Tibial nerve (tissue), 3 donors: ENCODE data around the gene COBL.

Experiments used
- POLR2A ChIP-seq, 2 donors: fragments of 450-650 bp; IDR thresholded peaks; one replicate each; pipeline ENCODE4 v1.6.1; 2017; ENCODE audit warnings: antibody characterized with exemption in 2 of 2, mild to moderate bottlenecking in 2 of 2, moderate library complexity in 2 of 2
- TF ChIP-seq, protein P1 (sequence below), 5 experiments: fragments of 200-600 bp in 3 of 5; fragments of 450-650 bp in 2 of 5; sonication (generic) in 3 of 5; IDR thresholded peaks; one replicate each; pipeline ENCODE4 v1.5.1; 2016 to 2019; ENCODE audit warnings: antibody characterized with exemption in 5 of 5, mild to moderate bottlenecking in 3 of 5, moderate library complexity in 2 of 5

- TF ChIP-seq, protein P1, sequence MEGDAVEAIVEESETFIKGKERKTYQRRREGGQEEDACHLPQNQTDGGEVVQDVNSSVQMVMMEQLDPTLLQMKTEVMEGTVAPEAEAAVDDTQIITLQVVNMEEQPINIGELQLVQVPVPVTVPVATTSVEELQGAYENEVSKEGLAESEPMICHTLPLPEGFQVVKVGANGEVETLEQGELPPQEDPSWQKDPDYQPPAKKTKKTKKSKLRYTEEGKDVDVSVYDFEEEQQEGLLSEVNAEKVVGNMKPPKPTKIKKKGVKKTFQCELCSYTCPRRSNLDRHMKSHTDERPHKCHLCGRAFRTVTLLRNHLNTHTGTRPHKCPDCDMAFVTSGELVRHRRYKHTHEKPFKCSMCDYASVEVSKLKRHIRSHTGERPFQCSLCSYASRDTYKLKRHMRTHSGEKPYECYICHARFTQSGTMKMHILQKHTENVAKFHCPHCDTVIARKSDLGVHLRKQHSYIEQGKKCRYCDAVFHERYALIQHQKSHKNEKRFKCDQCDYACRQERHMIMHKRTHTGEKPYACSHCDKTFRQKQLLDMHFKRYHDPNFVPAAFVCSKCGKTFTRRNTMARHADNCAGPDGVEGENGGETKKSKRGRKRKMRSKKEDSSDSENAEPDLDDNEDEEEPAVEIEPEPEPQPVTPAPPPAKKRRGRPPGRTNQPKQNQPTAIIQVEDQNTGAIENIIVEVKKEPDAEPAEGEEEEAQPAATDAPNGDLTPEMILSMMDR (IDR thresholded peaks at IDR 0.05), result no peak
- TF ChIP-seq POLR2A (IDR thresholded peaks at IDR 0.05), result no peak
Observed at GRCh38 chr7:51126324-51126723, 190.3 kb downstream of the COBL start.
